Measurements from ENCODE around the gene AJM1. TPM values are rescaled to one million over a fixed set of nuclear protein-coding genes. Genes with fewer than 3 reads are reported as not detected.
A peak's percentile ranks its signal among the peaks of the same experiment; 100 is the strongest.
"Not testable (repeated sequence)": the region's sequence is repeated elsewhere in the genome, so short reads cannot be mapped to it uniquely, and the experiment has no call there.

AJM1 gene
- total RNA-seq, 1 donor from 2014 or later = 0.52 TPM

GRCh38 chr9:136867917-136868316 lies 25.6 kb downstream of the AJM1 start:
- no peaks in the 10 kb centered on the region for H3K9me3 ChIP-seq (ENCODE audit: control insufficient read depth in 3 of 3, low read length in 3 of 3)
- H3K4me1 ChIP-seq (ENCODE audit: control insufficient read depth in 3 of 3, insufficient read depth in 3 of 3, low read length in 3 of 3) = peaks cover 8 to 23% (median 14%) of the 10 kb centered on the region in 3 donors
- H3K4me3 ChIP-seq (ENCODE audit: low read length in 3 of 3) = no peak overlapping the region
- no peaks in the 10 kb centered on the region for H3K27me3 ChIP-seq (ENCODE audit: control insufficient read depth in 3 of 3, insufficient read depth in 3 of 3, low read length in 3 of 3)
- H3K27ac ChIP-seq (ENCODE audit: low read depth, low read length) = no peak overlapping the region
- peaks cover 9 to 16% (median 10%) of the 10 kb centered on the region in 3 donors for H3K36me3 ChIP-seq (ENCODE audit: control insufficient read depth in 3 of 3, insufficient read depth in 3 of 3, low read length in 3 of 3)
- H3K9ac ChIP-seq (ENCODE audit: low read depth in 1 of 3, low read length in 3 of 3) = no peak overlapping the region

- Histone ChIP-seq H3K9me3 (ENCODE audit: control insufficient read depth in 3 of 3, low read length in 3 of 3) (no peaks in the 10 kb centered on the region), H3K4me3 (ENCODE audit: low read length in 3 of 3) (peak overlapping the region in 1 of 3 donors; percentile 13), H3K27me3 (ENCODE audit: control insufficient read depth in 3 of 3, insufficient read depth in 3 of 3, low read length in 3 of 3) (no peaks in the 10 kb centered on the region), H3K9ac (ENCODE audit: low read depth in 1 of 3, low read length in 3 of 3) (no peak overlapping the region), H3K27ac (ENCODE audit: low read depth, low read length) (no peak overlapping the region), H3K36me3 (ENCODE audit: control insufficient read depth in 3 of 3, insufficient read depth in 3 of 3, low read length in 3 of 3) (peaks cover 2 to 8% (median 3%) of the 10 kb centered on the region in 3 donors), H3K4me1 (ENCODE audit: control insufficient read depth in 3 of 3, insufficient read depth in 3 of 3, low read length in 3 of 3) (peaks cover 8 to 20% (median 14%) of the 10 kb centered on the region in 3 donors)
Observed at GRCh38 chr9:136868644-136869043, 26.4 kb downstream of the AJM1 start.

GRCh38 chr9:136869611-136870010 lies 27.3 kb downstream of the AJM1 start:
- not testable (repeated sequence) for H3K27ac ChIP-seq (ENCODE audit: low read depth, low read length); H3K9me3 ChIP-seq (ENCODE audit: control insufficient read depth in 3 of 3, low read length in 3 of 3); H3K4me3 ChIP-seq (ENCODE audit: low read length in 3 of 3); H3K27me3 ChIP-seq (ENCODE audit: control insufficient read depth in 3 of 3, insufficient read depth in 3 of 3, low read length in 3 of 3); H3K36me3 ChIP-seq (ENCODE audit: control insufficient read depth in 3 of 3, insufficient read depth in 3 of 3, low read length in 3 of 3); H3K9ac ChIP-seq (ENCODE audit: low read depth in 1 of 3, low read length in 3 of 3)
- peaks cover 8 to 12% (median 12%) of the 10 kb centered on the region in 3 donors for H3K4me1 ChIP-seq (ENCODE audit: control insufficient read depth in 3 of 3, insufficient read depth in 3 of 3, low read length in 3 of 3)

DNA sequence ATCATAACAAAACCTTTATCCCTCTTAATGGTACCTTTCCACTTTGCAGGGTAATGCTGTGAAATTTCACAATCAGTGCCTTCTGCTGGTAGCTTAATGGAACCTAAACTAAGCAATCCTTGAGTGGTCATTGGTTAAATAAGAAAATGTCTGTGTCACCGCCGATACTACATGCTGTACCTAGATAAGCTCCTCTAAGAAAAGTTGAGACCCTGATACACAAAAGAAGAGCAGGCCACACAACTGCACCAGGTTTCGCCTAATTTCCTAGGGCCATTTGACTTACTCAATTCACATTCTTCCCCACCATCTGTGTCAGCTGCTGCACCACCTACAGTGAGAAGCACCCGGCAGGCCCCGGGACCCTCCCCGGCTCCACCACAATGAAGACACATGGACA lies 32.9 kb downstream of the AJM1 start:
- no peak overlapping the region for H3K27ac ChIP-seq (ENCODE audit: low read depth, low read length)
- no peak overlapping the region for H3K4me3 ChIP-seq (ENCODE audit: low read length in 3 of 3)
- H3K4me1 ChIP-seq (ENCODE audit: control insufficient read depth in 3 of 3, insufficient read depth in 3 of 3, low read length in 3 of 3) = no peaks in the 10 kb centered on the region
- H3K9me3 ChIP-seq (ENCODE audit: control insufficient read depth in 3 of 3, low read length in 3 of 3) = no peaks in the 10 kb centered on the region
- H3K36me3 ChIP-seq (ENCODE audit: control insufficient read depth in 3 of 3, insufficient read depth in 3 of 3, low read length in 3 of 3) = no peaks in the 10 kb centered on the region
- no peaks in the 10 kb centered on the region for H3K27me3 ChIP-seq (ENCODE audit: control insufficient read depth in 3 of 3, insufficient read depth in 3 of 3, low read length in 3 of 3)
- no peak overlapping the region for H3K9ac ChIP-seq (ENCODE audit: low read depth in 1 of 3, low read length in 3 of 3)

- H3K4me3 ChIP-seq (ENCODE audit: low read length in 3 of 3) = no peak overlapping the region
- no peaks in the 10 kb centered on the region for H3K9me3 ChIP-seq (ENCODE audit: control insufficient read depth in 3 of 3, low read length in 3 of 3)
- H3K27ac ChIP-seq (ENCODE audit: low read depth, low read length) = no peak overlapping the region
- no peak overlapping the region for H3K9ac ChIP-seq (ENCODE audit: low read depth in 1 of 3, low read length in 3 of 3)
- H3K4me1 ChIP-seq (ENCODE audit: control insufficient read depth in 3 of 3, insufficient read depth in 3 of 3, low read length in 3 of 3) = peaks cover 0 to 2% (median 0%) of the 10 kb centered on the region in 3 donors
- no peaks in the 10 kb centered on the region for H3K36me3 ChIP-seq (ENCODE audit: control insufficient read depth in 3 of 3, insufficient read depth in 3 of 3, low read length in 3 of 3)
- H3K27me3 ChIP-seq (ENCODE audit: control insufficient read depth in 3 of 3, insufficient read depth in 3 of 3, low read length in 3 of 3) = no peaks in the 10 kb centered on the region
Observed at GRCh38 chr9:136876476-136876875, 34.2 kb downstream of the AJM1 start.

- no peaks in the 10 kb centered on the region for H3K9me3 ChIP-seq (ENCODE audit: control insufficient read depth in 3 of 3, low read length in 3 of 3)
- H3K9ac ChIP-seq (ENCODE audit: low read depth in 1 of 3, low read length in 3 of 3) = no peak overlapping the region
- H3K27ac ChIP-seq (ENCODE audit: low read depth, low read length) = no peak overlapping the region
- H3K27me3 ChIP-seq (ENCODE audit: control insufficient read depth in 3 of 3, insufficient read depth in 3 of 3, low read length in 3 of 3) = no peaks in the 10 kb centered on the region
- no peaks in the 10 kb centered on the region for H3K36me3 ChIP-seq (ENCODE audit: control insufficient read depth in 3 of 3, insufficient read depth in 3 of 3, low read length in 3 of 3)
- no peak overlapping the region for H3K4me3 ChIP-seq (ENCODE audit: low read length in 3 of 3)
- H3K4me1 ChIP-seq (ENCODE audit: control insufficient read depth in 3 of 3, insufficient read depth in 3 of 3, low read length in 3 of 3) = peaks cover 7 to 17% (median 9%) of the 10 kb centered on the region in 3 donors
Observed at GRCh38 chr9:136880651-136881050, 38.4 kb downstream of the AJM1 start.

DNA sequence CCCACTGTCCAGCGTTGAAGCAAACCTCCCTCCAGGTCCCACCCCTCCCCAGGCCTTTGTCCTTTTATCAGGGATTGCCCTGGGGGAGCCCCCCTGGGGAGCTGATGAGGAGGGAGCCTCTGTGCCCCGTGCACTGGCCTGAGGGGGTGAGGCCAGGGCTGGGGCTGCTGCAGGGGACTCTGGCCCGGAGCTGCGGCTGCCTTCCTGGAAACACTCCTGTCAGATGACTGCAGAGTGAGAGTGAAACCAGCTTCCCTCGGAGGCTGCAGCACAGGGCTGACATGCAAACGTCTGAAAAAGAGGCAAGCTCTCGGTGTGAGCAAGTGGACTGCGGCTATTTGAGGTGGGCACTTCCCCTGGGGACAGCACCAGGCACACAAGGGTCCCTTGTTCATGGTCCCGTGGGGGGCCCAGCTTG lies 39.4 kb downstream of the AJM1 start:
- Histone ChIP-seq H3K9me3 (ENCODE audit: control insufficient read depth in 3 of 3, low read length in 3 of 3) (no peaks in the 10 kb centered on the region), H3K9ac (ENCODE audit: low read depth in 1 of 3, low read length in 3 of 3) (no peak overlapping the region), H3K36me3 (ENCODE audit: control insufficient read depth in 3 of 3, insufficient read depth in 3 of 3, low read length in 3 of 3) (no peaks in the 10 kb centered on the region), H3K4me1 (ENCODE audit: control insufficient read depth in 3 of 3, insufficient read depth in 3 of 3, low read length in 3 of 3) (peaks cover 7 to 20% (median 9%) of the 10 kb centered on the region in 3 donors), H3K27me3 (ENCODE audit: control insufficient read depth in 3 of 3, insufficient read depth in 3 of 3, low read length in 3 of 3) (no peaks in the 10 kb centered on the region), H3K4me3 (ENCODE audit: low read length in 3 of 3) (peak overlapping the region in 2 of 3 donors; percentile 43 to 49), H3K27ac (ENCODE audit: low read depth, low read length) (no peak overlapping the region)

- Histone ChIP-seq H3K9me3 (ENCODE audit: control insufficient read depth in 3 of 3, low read length in 3 of 3) (no peaks in the 10 kb centered on the region), H3K4me1 (ENCODE audit: control insufficient read depth in 3 of 3, insufficient read depth in 3 of 3, low read length in 3 of 3) (peaks cover 12 to 26% (median 12%) of the 10 kb centered on the region in 3 donors), H3K36me3 (ENCODE audit: control insufficient read depth in 3 of 3, insufficient read depth in 3 of 3, low read length in 3 of 3) (no peaks in the 10 kb centered on the region), H3K27ac (ENCODE audit: low read depth, low read length) (peak overlapping the region; percentile 70), H3K4me3 (ENCODE audit: low read length in 3 of 3) (peak overlapping the region; percentile 29 to 49 (median 43)), H3K27me3 (ENCODE audit: control insufficient read depth in 3 of 3, insufficient read depth in 3 of 3, low read length in 3 of 3) (no peaks in the 10 kb centered on the region), H3K9ac (ENCODE audit: low read depth in 1 of 3, low read length in 3 of 3) (peak overlapping the region in 2 of 3 donors; percentile 10 to 50)
Observed at GRCh38 chr9:136882109-136882946, 40.0 kb downstream of the AJM1 start.

DNA sequence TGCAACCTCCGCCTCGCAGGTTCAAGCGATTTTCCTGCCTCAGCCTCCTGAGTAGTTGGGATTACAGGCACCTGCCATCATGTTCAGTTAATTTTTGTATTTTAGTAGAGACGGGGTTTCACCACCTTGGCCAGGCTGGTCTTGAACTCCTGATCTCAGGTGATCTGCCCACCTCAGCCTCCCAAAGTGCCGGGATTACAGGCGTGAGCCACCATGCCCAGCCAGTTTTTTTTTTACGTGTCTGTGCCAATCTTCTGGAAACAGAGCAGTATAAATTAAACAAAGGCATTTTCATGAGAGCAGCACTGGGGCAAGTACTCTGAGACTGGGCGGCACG lies 40.6 kb downstream of the AJM1 start:
- peak overlapping the region; percentile 70 for H3K27ac ChIP-seq (ENCODE audit: low read depth, low read length)
- H3K9me3 ChIP-seq (ENCODE audit: control insufficient read depth in 3 of 3, low read length in 3 of 3); H3K9ac ChIP-seq (ENCODE audit: low read depth in 1 of 3, low read length in 3 of 3); H3K27me3 ChIP-seq (ENCODE audit: control insufficient read depth in 3 of 3, insufficient read depth in 3 of 3, low read length in 3 of 3); H3K36me3 ChIP-seq (ENCODE audit: control insufficient read depth in 3 of 3, insufficient read depth in 3 of 3, low read length in 3 of 3); H3K4me3 ChIP-seq (ENCODE audit: low read length in 3 of 3): not testable (repeated sequence)
- H3K4me1 ChIP-seq (ENCODE audit: control insufficient read depth in 3 of 3, insufficient read depth in 3 of 3, low read length in 3 of 3) = peaks cover 14 to 29% (median 15%) of the 10 kb centered on the region in 3 donors

- H3K9me3 ChIP-seq (ENCODE audit: control insufficient read depth in 3 of 3, low read length in 3 of 3); H3K36me3 ChIP-seq (ENCODE audit: control insufficient read depth in 3 of 3, insufficient read depth in 3 of 3, low read length in 3 of 3); H3K9ac ChIP-seq (ENCODE audit: low read depth in 1 of 3, low read length in 3 of 3); H3K27me3 ChIP-seq (ENCODE audit: control insufficient read depth in 3 of 3, insufficient read depth in 3 of 3, low read length in 3 of 3); H3K27ac ChIP-seq (ENCODE audit: low read depth, low read length); H3K4me3 ChIP-seq (ENCODE audit: low read length in 3 of 3): not testable (repeated sequence)
- peaks cover 15 to 35% (median 16%) of the 10 kb centered on the region in 3 donors for H3K4me1 ChIP-seq (ENCODE audit: control insufficient read depth in 3 of 3, insufficient read depth in 3 of 3, low read length in 3 of 3)
Observed at GRCh38 chr9:136883670-136884069, 41.4 kb downstream of the AJM1 start.

Data from skeletal muscle tissue (tissue), 4 donors.